Measurements from ENCODE around the gene NAT10.

The NAT10 gene

DNA sequence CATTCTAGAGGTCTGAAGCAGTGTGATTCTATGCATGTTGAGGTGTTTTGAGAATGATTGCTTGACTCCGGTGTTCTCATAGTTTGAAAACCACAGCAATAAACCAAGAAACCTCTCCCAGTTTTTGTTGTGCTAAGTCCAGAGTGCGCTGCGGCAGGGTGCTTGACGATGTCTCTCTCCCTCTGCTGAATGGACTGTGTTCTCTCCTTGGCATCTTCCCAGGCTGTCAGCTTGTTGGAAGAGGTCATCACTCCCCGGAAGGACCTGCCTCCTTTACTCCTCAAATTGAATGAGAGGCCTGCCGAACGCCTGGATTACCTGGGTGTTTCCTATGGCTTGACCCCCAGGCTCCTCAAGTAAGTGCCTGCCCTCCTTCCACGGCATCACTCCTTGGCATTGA, 31.0 kb downstream of the NAT10 start:
- DNase-seq (ENCODE audit: low spot score): no peak
- CTCF ChIA-PET: interaction anchor here (1.1 kb wide), 1 partner anchor 10 kb away, joined by 4 read pairs; no protein-coding TSS in a partner anchor
- no peak overlapping the region for H3K27ac ChIP-seq
- POLR2A ChIA-PET (ENCODE audit: low non-redundant PET): no interaction called here
- TF ChIP-seq, protein P1, sequence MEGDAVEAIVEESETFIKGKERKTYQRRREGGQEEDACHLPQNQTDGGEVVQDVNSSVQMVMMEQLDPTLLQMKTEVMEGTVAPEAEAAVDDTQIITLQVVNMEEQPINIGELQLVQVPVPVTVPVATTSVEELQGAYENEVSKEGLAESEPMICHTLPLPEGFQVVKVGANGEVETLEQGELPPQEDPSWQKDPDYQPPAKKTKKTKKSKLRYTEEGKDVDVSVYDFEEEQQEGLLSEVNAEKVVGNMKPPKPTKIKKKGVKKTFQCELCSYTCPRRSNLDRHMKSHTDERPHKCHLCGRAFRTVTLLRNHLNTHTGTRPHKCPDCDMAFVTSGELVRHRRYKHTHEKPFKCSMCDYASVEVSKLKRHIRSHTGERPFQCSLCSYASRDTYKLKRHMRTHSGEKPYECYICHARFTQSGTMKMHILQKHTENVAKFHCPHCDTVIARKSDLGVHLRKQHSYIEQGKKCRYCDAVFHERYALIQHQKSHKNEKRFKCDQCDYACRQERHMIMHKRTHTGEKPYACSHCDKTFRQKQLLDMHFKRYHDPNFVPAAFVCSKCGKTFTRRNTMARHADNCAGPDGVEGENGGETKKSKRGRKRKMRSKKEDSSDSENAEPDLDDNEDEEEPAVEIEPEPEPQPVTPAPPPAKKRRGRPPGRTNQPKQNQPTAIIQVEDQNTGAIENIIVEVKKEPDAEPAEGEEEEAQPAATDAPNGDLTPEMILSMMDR (conservative IDR thresholded peaks at IDR 0.05; ENCODE audit: low read depth): no peak

DNA sequence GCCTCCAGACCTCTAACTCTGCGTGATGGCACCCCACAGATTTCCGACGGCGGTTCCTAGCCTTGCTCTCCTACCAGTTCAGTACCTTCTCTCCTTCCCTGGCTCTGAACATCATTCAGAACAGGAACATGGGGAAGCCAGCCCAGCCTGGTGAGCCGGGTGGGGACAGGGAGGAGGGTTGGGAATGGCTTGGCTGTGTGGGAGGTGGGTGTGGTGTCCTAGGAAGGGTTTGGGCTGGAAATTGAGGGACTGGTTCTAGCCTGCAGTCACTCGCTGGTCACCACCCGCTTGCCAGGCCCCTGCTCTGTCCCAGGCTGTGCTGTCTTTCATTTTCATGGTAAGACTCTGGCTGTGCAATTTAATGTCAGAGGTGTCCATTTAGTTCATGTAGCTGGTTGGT, 33.9 kb downstream of the NAT10 start:
- CTCF ChIA-PET: interaction anchor here (0.5 kb wide), 1 partner anchor 115 kb away, joined by 5 read pairs; no protein-coding TSS in a partner anchor
- DNase-seq (ENCODE audit: low spot score): no peak
- TF ChIP-seq, protein P1 (conservative IDR thresholded peaks at IDR 0.05; ENCODE audit: low read depth): no peak
- POLR2A ChIA-PET (ENCODE audit: low non-redundant PET): no interaction called here
- peak overlapping the region; percentile 23; the same call in 1 of the 2 replicates for H3K27ac ChIP-seq

DNA sequence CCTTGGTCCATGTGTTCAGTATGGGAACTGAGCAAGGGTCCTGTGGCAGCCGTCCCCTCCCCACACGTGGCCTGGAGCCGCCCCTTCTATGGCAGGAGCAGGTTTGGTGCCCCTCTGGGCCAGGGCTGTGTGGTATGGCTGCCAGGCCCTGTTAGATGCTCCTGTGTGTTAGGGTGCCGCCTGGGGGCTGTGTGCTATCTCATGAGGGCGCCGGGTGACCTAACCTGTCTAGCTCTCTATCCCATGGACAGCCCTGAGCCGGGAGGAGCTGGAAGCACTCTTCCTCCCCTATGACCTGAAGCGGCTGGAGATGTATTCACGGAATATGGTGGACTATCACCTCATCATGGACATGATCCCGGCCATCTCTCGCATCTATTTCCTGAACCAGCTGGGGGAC, 34.7 kb downstream of the NAT10 start:
- DNase-seq (ENCODE audit: low spot score): no peak
- H3K27ac ChIP-seq: no peak overlapping the region
- POLR2A ChIA-PET (ENCODE audit: low non-redundant PET): no interaction called here
- CTCF ChIA-PET: interaction anchor here (0.7 kb wide), 1 partner anchor 10 kb away, joined by 3 read pairs; no protein-coding TSS in a partner anchor
- TF ChIP-seq, protein P1 (conservative IDR thresholded peaks at IDR 0.05; ENCODE audit: low read depth): no peak

DNA sequence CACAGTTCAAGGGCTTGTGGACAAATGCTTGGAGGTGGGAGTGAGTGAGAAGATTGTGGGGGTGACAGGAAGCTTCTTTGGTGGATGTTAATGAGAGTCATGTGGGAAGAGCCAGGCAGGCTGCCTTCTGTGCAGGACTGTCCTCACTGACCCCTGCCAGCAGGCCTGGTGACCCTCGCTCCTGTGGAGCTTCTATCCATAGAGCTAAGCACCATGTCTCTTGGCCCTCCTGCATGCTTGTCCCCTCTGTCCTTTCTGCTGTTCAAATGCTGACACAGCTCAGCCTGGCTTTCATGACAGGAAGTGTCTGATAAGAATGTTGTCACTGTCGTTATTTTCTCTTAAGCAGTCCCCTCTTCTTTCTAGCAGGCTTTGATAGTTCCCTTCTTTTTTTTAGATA, 37.6 kb downstream of the NAT10 start:
- POLR2A ChIA-PET (ENCODE audit: low non-redundant PET): no interaction called here
- CTCF ChIA-PET: interaction anchor here (0.7 kb wide), 1 partner anchor 26 kb away, joined by 4 read pairs; no protein-coding TSS in a partner anchor
- no peak overlapping the region for H3K27ac ChIP-seq
- TF ChIP-seq, protein P1 (conservative IDR thresholded peaks at IDR 0.05; ENCODE audit: low read depth): no peak
- DNase-seq (ENCODE audit: low spot score): no peak

DNA sequence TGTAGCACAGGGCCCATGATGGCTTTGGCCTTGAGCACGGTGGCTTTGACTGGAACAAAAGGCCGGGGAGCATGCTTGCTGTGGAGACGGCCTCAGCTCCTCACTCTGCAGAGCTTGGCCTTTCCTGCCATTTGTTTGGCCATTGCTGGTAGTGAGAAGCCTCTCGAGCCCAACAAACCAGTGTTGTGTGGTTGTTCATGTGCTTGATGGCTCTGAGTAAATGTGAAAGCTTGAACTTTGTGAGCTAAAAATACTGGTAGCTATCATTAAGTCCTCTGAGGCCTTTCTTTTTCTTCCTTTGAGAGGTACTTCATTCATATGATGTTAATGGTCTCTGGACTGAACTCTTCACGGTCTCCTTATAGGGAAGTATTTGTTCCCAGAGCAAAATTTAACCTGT, 39.6 kb downstream of the NAT10 start:
- POLR2A ChIA-PET (ENCODE audit: low non-redundant PET): no interaction called here
- CTCF ChIA-PET: no interaction called here
- TF ChIP-seq, protein P1 (conservative IDR thresholded peaks at IDR 0.05; ENCODE audit: low read depth): no peak

DNA sequence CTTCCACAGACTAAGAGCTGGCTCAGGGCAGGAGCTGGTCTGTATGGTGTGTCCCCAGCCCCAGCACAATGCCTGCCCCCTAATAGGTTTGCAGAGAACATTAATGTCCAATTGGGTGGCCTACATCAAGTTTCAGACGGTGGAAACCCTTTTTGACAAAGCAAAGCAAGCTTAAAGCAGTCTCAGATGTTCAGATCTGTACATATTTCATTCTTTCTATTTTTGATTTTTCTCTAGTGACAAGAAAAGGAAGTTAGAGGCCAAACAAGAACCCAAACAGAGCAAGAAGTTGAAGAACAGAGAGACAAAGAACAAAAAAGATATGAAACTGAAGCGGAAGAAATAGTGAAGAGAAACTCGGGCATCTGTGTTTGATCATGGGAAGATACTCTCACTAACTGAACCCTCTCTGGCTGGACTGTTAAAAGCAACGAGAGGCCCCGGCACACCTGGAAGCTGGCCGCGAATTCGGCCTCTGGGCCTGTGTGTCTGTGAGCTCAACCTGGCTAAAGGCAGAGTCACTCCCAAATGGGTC, 40.5 kb downstream of the NAT10 start:
- TF ChIP-seq, protein P1 (conservative IDR thresholded peaks at IDR 0.05; ENCODE audit: low read depth): no peak
- CTCF ChIA-PET: interaction anchor here (0.6 to 0.7 kb wide), 2 partner anchors 16 to 170 kb away, joined by 3 to 6 read pairs; no protein-coding TSS in a partner anchor
- H3K27ac ChIP-seq: no peak overlapping the region

More for the DNA sequence above, 39.6 kb downstream of the NAT10 start:
- DNase-seq (ENCODE audit: low spot score): no peak
- no peak overlapping the region for H3K27ac ChIP-seq

More for the DNA sequence above, 40.5 kb downstream of the NAT10 start:
- POLR2A ChIA-PET (ENCODE audit: low non-redundant PET): no interaction called here
- no peak for DNase-seq (ENCODE audit: low spot score)

Data from RWPE1 (cell line).